Retinal pigment epithelial cell (primary cell): ENCODE results near the gene UAP1L1.

ENCODE experiments used
- DNase-seq: peaks from one replicate; pipeline ENCODE4 v3.0.0-alpha.2; 2010; ENCODE audit warnings: low read depth
- H3K4me3 ChIP-seq: 2 replicates; pipeline ENCODE4 v1.5.1; 2011; ENCODE audit warnings: mild to moderate bottlenecking, low read length, control low read depth, moderate library complexity
- CTCF ChIP-seq: conservative IDR thresholded peaks from 2 replicates; pipeline ENCODE4 v1.5.1; 2011; ENCODE audit warnings: low read depth, low read length, control low read depth, inconsistent platforms

The UAP1L1 gene

DNA sequence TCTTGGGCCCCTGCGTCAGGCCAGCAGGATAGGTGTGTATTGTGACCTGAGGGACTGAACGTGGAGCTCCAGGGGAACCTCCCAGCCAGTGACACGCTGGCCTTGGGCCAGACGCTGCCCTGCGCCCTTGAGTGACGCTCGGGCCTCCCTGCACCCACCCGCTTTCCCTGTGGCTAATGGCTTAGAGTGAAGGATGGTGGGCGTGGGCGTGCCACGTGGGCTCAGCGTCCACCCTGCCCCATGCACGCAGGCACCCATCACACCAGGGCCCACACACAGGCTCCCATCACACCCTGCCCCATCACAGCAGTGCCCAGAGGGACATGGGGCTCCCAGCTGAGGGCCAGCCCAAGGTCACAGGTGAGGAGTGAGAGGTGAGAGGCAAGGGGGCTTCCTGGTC lies 40.3 kb upstream of the UAP1L1 start:
- DNase-seq: no peak
- TF ChIP-seq CTCF: no peak
- no peak overlapping the region for H3K4me3 ChIP-seq

DNA sequence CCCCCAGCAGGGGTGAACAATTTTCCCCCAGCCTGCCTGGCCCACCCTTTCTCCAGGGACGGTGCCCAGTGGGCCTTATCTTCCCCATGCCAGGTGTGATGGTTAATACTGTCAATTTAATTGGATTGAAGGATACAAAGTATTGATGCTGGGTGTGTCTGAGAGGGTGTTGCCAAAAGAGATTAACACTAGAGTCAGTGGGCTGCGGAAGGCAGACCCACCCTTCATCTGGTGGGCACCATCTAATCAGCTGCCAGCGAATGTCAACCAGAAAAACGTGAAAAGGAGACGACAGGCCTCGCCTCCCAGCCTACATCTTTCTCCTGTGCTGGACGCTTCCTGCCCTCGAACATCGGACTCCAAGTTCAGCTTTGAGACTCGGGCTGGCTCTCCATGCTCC lies 39.8 kb upstream of the UAP1L1 start:
- DNase-seq: no peak
- TF ChIP-seq CTCF: no peak
- no peak overlapping the region for H3K4me3 ChIP-seq

GRCh38 chr9:137038916-137039315 lies 38.4 kb upstream of the UAP1L1 start:
- no peak for DNase-seq
- no peak for TF ChIP-seq CTCF
- no peak overlapping the region for H3K4me3 ChIP-seq

DNA sequence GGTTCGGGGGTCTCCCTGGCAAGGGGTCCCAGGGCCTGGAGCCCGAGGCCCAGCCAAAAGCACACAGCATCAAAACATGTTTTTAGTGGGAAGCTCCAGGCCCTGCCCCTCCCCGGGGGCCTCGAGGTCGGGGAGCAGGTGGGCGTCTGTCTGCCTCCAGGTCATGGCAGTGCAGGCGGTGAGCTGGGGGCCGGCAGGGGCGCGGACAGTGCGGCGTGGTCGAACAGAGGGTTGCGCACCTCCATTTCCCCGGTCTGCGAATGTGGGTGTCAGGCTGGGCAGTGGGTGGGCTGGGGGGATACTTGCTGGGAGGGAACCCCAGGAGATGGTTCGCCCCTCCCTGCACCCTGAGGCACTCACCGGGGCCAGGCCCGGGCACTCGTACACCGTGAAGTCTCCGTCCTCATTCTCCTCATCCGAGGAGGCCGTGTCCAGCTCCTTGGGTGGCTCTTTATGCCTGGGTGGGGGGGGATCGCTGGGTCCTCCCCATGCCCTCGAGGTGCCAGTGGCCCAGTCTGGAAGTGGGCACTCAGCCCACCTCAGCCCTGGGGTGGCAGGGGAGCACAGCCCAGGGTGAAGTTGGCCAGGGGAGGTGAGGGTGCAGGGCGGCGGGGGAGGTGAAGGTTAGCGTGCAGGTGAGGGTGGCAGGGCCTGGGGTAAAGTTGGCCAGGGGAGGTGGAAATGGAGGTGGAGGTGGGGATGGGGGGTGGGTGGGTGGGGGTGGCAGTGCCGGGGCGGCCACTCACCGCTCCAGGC lies 37.5 kb upstream of the UAP1L1 start:
- H3K4me3 ChIP-seq: no peak overlapping the region
- TF ChIP-seq CTCF: no peak
- DNase-seq: no peak

DNA sequence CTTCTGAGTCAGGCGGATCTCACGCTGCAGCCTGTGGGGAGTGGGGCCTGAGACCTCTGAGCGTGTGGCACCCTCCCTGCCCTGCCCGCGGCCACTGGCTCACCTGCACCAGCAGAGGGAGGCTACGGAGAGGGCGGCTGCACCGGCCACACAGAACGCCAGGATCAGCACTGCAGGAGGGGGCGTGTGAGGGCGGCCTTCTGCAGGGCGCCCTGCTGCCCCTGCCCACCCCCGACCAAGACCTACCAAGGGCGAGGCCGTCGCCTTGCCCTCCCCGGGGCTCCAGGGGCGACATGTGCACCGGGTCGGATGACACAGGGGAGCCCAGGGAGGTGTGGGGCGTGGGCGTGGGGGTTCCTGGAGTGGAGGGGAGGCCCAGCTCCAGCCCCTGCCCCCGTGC lies 36.7 kb upstream of the UAP1L1 start:
- DNase-seq: no peak
- no peak overlapping the region for H3K4me3 ChIP-seq
- TF ChIP-seq CTCF: no peak

GRCh38 chr9:137041124-137041523 lies 36.2 kb upstream of the UAP1L1 start:
- TF ChIP-seq CTCF: no peak
- no peak overlapping the region for H3K4me3 ChIP-seq
- no peak for DNase-seq
